Kidney capillary endothelial cell (primary cell): ENCODE data around the gene CDC42BPB.
"Not testable (repeated sequence)": the region's sequence is repeated elsewhere in the genome, so short reads cannot be mapped to it uniquely, and the experiment has no call there.

Experiments used
- DNase-seq: peaks from one replicate; pipeline ENCODE4 v3.0.0-alpha.2; 2018; ENCODE audit warnings: low spot score

The CDC42BPB gene

GRCh38 chr14:102927346-102927877, 129.9 kb downstream of the CDC42BPB start:
- DNase-seq, result no peak

DNA sequence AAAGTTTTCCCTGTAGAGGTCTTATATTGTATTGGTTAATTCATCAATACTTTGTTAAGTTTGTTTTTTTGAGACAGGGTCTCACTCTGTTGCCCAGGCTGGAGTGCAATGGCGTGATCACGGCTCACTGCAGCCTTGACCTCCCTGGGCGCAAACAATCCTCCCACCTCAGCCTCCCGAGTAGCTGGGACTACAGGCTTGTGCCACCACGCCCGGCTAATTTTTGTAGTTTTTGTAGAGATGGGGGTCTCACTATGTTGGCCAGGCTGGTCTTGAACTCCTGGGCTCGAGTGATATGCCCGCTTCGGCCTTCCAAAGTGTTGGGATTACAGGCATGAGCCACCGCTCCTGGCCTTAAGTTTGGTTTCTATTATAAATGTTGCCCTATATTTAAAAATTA, 130.5 kb downstream of the CDC42BPB start:
- not testable (repeated sequence) for DNase-seq

- DNase-seq, result no peak
Observed at GRCh38 chr14:102926104-102926503, 131.2 kb downstream of the CDC42BPB start.

- DNase-seq, result no peak
Observed at GRCh38 chr14:102925646-102926045, 131.7 kb downstream of the CDC42BPB start.

GRCh38 chr14:102924632-102925588, 132.4 kb downstream of the CDC42BPB start:
- DNase-seq, result no peak

DNA sequence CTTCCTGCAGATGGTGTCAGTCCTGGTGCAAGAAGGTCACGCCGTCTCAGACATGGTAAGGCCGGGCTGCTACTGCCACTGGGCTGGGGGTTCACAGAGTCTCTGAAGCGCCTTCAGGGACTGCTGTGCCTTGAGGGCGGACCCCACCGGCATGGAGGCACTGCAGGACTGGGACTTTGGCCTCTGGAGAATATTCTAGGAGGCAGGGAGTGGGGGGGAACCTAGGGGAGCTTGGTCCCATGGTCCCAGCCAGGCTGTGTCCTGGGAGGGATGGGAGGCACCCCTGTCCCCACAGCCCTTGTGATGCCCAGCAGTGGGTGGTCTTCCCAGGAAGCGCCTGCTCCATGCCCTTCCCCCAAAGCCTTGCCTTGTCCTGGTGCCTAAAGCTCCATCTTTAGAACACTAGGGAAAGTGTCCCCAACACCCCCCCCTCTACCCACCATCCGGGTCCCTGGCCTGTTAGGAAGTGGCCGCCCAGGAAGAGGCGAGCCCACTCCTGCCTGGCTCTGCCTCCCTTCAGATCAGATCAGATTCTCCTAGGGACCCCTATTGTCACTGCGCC, 133.3 kb downstream of the CDC42BPB start:
- DNase-seq, result no peak

DNA sequence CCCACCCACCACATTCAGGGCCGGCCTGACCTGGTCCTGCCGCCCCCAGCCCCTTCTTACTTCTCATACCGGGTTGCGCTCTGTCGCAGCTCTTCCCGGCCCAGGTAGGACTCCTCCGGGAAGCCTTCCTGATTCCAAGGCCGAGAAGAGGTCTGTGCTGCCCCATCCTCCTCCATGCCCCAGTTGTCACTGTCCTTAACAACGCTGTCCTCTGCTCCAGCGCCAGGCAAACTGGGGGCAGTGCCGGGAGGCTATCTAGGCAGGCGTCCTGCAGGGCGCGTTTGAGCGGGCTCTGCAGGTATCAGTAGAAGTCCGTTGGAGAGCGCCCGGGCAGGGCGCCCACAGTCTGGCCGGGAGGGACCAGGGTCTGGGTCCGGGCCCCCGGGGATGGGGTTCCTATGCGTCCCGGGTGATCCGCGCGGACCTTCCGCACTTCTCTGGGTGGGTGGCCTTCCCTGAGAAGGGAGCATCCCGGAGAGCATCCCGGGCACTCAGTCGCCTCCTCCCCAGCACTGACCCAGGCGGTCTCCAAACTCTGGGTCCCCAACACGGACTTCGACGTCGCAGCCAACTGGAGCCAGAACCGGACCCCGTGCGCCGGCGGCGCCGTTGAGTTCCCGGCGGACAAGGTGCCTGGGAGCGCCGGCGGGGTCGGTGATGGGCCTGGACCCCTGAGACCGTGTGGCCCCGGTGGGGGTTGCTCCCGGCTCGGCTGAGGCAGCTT, 134.0 kb downstream of the CDC42BPB start:
- DNase-seq, result no peak

GRCh38 chr14:102922490-102923200, 134.7 kb downstream of the CDC42BPB start, which contains the start of gene AMN:
AMN (plus strand) TSS chr14:102922663; CDS start chr14:102922689, 26 bp downstream.
- DNase-seq, result no peak

DNA sequence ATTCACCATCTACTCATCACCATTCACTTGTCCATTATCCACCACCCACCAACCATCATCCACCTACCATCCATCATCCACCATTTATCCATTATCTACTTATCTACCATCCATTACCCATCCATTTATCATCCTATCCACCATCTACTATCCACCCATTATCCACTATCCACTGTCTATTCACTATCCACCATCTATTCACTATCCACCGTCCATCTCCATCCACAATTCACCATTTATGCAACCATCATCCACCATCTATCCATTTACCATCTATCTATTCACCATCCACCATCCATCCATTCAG, 136.4 kb downstream of the CDC42BPB start:
- DNase-seq, result no peak

GRCh38 chr14:102920273-102920997, 136.9 kb downstream of the CDC42BPB start:
- no peak for DNase-seq

DNA sequence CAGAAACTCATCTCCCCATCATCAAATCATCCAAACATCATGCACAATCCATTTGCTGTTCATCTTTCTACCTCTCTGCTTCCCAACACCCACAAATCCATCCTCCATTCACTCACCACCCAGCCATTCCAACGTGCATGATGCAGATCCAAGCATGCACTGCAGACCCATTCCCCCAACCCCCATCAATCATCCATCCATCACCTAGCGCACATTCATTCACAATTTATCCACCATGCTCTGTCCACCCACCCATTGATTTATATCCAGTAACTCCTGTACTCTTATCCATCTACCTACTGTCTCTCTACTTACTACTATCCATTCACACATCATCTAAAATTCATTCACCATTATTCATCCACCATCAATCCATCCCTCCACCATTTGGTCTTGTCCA, 138.9 kb downstream of the CDC42BPB start:
- DNase-seq, result no peak

GRCh38 chr14:102917469-102918211, 139.7 kb downstream of the CDC42BPB start:
- DNase-seq, result no peak

DNA sequence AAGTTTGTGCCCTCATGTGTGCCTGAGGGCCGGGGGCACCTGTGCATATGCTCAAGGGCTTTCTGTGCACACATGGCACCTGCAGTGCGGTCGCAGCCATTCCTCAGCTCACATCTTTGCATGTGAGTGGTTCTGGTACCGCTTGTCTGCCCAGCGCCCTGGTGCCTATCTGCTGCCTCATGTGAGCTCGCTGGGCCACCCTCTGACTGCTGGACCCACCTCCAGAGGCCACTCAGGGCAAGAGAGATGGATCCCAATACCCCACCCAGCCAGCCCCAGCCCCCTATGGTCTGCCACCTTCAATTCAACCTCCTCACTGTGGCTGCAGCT, 140.3 kb downstream of the CDC42BPB start:
- no peak for DNase-seq

GRCh38 chr14:102916347-102917055, 140.8 kb downstream of the CDC42BPB start:
- DNase-seq, result no peak

- no peak for DNase-seq
Observed at GRCh38 chr14:102915292-102916110, 141.8 kb downstream of the CDC42BPB start.

DNA sequence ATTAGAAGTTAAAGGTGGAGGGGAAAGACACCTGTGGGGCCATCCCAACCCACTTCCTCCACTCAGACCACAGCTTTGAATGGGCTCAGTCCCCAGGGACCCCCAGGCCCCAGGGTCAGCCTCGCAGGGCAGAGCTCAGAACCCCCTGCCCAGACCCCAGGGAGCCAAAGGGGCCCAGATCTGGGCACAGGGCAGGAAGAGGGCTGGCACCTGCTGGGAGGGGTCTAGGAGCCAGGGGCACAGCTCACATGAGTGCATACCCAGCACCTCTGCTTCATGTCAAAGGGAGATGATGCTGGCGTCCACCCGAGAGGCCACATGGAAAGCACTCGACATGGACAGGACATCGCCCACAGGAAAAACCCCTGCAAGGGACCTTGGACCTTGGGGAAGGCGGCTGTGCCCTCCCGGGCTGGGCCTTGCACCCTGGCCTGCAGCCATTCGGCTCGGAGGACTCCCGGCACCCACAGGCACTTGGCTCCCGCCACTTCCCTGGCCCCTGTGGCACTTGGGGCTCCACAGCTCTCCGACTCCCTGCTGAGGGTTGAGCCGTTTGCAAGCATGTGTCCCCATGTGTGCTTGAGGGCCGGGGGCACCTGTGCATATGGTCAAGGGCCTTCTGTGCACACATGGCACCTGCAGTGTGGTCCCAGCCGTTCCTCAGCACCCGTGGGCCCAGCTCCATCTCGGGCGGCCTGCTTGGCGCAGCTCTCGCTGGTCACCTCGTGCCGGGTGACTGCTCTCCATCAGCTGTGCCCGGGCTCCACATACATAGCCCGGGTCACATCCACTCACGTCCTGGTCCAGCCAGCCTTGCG, 142.7 kb downstream of the CDC42BPB start:
- no peak for DNase-seq

DNA sequence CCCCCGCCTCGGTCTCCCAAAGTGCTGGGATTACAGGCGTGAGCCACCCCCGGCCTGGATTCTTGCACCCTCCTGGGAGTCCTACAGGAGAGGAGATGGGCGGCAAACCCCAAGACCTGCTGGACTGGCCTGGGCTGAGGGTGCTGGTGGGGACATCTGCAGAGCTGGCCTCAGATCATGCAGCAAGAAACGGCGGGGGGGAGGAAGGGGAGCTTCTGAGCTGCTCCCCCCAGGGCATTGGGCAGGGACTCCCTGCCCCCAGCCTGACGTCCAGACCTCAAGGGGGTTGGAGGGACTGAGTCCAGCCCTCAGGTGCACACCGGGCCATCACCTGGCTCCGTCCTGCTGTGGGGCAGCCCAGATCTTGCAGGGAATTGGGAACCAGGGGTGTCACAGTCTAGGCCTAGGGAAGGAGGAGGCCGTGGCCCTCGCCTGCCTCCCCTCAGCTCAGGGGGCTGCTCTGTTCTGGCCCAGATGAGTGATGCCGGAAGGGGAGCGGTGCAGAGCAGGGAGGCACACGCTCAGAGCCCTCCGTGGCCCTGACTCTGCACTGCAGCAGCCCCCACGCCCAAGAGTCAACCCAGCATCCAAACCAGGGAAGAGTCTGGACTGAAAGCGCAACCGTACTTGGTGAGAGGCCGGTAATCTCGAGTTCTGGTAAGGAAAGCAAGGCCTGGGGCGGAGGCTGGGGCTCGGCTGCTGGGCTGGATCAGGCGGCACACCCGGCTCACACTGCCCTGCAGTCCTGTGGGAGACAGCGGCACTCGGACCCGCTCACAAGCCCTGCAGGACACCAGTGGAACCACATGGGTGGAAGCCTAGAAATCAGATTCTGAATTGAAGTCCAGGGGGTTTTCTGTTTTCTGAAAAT, 143.8 kb downstream of the CDC42BPB start:
- DNase-seq, result no peak
